ENCODE measurements around the gene ZNF397.

ZNF397 gene

DNA sequence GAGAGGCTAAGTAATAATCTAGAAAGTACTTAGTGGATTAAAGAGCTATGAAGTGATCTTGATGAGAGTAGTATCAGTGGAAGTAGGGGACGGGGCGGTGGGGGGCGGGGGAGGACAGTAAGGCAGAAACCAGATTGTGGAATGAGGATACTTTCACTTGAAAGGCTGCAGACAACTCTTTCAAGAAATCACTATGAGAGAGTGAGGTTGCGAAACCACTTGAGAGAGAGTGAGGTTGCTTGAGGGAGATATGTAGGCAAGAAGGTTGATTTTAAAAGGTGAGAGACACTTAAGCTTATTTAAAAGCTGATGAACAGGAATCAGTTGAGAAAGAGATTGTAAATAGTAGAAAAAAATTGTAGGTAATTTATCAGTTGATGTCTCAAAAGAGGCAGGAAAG is 3.8 kb downstream of the ZNF397 start:
- DNase-seq (ENCODE audit: low read depth, low spot score) = no peak
- H3K27ac ChIP-seq = no peak overlapping the region

GRCh38 chr18:35245719-35246317 is 5.0 kb downstream of the ZNF397 start:
- H3K27ac ChIP-seq = no peak overlapping the region

DNA sequence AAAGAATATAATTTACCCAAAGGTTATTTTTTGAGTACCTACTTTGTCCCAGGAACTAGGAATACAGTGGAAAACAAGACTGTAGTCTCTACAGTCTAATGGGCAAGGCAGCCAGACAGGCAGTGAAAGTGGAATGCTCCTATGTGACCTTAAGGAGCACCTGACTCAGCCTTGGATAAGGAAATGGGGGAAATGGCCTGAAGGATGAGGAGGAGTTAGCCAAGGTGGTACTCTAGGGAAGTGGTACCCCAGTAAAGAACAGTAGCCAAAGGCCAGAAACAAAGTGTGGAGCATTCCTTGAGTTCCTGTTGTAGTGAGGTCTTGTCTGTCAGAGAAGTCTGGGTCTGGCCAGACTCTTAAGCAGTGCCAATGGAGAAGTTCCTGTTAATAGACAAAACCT is 6.0 kb downstream of the ZNF397 start:
- no peak overlapping the region for H3K27ac ChIP-seq
- no peak for DNase-seq (ENCODE audit: low read depth, low spot score)

More at GRCh38 chr18:35245719-35246317, 5.0 kb downstream of the ZNF397 start:
- no peak for DNase-seq (ENCODE audit: low read depth, low spot score)

DNA sequence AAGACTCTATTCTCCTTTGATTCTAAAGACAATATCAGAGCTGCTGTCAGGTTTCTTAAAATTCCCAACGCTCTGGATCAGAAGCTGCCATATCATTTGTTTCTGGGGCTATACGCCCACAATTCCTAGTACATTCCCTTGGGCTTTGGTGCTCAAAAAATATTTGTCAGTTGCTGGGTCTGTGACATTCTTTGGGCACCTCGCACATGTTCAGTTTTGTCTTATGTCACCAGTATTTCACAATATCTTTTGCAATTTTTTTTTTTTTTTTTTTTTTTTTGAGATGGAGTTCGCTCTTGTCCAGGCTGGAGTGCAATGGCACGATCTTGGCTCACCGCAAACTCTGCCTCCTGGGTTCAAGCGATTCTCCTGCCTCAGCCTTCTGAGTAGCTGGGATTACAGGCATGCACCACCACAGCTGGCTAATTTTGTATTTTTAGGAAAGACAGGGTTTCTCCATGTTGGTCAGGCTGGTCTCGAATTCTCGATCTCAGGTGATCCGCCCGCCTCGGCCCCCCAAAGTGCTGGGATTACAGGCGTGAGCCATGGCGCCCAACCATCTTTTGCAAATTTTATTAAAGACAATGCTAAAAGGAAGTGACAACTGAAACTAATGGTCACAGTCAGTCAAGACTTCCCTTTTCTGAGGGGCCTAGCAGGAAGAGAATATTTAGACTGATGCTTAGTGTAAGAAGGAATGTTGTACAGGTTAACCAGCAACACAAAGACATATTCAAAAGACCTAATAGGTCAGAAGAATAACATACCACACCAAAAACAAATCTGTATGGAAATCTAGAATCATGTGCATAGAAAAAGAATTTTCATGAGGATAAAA is 6.8 kb downstream of the ZNF397 start:
- no peak overlapping the region for H3K27ac ChIP-seq
- no peak for DNase-seq (ENCODE audit: low read depth, low spot score)

- DNase-seq (ENCODE audit: low read depth, low spot score) = no peak
- H3K27ac ChIP-seq = no peak overlapping the region
These were observed 7.6 kb downstream of the ZNF397 start for GRCh38 chr18:35248429-35248828.

DNA sequence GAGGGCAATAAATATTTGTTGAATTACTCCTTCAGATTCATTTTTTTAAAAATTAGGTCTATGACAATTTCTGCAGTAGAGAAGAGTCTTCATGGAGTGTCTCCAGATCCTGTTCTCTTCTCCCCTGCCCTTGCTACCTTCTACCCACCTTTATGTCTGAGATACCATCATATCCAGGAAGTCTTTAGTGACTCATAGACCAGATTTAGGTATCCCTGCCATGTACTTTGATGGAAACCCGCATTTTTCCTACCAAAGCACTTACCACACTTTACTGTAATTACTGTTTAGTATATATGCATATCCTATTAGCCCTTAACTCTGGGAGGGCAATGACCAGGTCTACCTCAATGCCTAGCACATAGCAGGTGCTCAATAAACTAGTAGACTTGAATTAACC is 11.6 kb downstream of the ZNF397 start:
- no peak for DNase-seq (ENCODE audit: low read depth, low spot score)
- no peak overlapping the region for H3K27ac ChIP-seq

GRCh38 chr18:35253655-35254287 is 12.9 kb downstream of the ZNF397 start:
- H3K27ac ChIP-seq = no peak overlapping the region
- no peak for DNase-seq (ENCODE audit: low read depth, low spot score)

DNA sequence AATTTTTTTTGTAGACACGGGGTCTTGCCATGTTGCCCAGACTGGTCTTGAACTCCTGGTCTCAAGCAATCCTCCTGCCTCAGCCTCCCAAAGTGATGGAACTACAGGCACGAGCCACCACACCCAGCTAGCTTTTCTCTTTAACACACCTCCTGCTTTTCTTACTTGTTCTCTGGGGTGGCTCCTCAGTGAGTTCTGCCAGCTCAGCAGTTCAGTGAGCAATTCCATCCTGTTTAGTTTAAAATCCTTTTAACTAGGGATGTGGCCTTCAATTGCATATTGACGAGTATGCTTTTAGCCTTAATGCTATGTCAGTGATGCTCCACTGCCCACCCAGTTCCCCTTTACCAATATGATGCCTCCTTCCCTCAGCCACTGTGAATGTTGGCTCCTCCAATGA is 16.1 kb downstream of the ZNF397 start:
- DNase-seq (ENCODE audit: low read depth, low spot score) = no peak
- H3K27ac ChIP-seq = no peak overlapping the region

- DNase-seq (ENCODE audit: low read depth, low spot score) = no peak
- H3K27ac ChIP-seq = no peak overlapping the region
These were observed 23.6 kb downstream of the ZNF397 start for GRCh38 chr18:35264409-35264808.

DNA sequence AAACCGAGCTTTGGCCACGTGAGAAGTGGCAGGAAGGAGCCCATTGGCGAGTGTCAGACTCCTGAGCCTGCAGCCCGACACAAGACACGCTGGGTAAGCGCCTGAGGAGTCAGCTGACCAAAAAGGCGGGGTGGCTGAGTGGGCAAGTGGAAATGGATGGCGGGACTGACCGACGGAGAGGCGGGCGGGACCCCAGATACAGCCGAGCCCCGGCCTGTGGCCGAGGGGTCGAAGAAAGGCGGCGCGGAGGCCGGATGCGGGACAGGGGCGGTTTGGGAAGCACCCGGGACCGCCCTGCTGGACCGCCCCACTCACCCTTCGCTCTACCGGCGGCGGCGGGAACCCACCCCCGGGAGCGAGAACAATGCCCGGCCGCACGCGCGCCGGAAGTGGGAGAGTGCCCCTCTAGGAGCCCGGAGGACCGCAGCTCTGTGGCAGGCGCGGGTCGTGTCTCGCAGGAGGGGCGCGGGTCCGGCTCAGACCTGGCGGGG is 26.4 kb downstream of the ZNF397 start:
- no peak for DNase-seq (ENCODE audit: low read depth, low spot score)
- no peak overlapping the region for H3K27ac ChIP-seq

DNA sequence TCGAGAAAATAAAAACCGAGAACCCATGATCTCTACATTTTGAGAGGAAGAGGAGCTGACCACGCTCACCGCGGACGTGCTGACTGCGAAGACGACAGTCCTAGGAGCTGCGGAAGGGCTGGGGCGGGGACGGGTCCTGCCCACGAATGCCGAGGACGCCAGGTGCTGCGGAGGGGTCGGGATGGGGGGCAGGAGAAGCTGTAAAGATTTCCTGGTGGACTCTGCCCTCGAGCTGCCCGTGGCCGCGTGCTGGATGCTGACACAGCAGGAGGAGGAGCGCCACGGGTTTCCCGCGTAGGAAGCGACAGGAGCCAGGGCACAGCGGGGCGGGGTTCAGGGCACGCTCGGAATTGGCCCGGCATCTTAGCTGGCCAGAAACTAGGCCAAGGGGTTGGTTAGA is 27.0 kb downstream of the ZNF397 start:
- H3K27ac ChIP-seq = no peak overlapping the region
- DNase-seq (ENCODE audit: low read depth, low spot score) = no peak

DNA sequence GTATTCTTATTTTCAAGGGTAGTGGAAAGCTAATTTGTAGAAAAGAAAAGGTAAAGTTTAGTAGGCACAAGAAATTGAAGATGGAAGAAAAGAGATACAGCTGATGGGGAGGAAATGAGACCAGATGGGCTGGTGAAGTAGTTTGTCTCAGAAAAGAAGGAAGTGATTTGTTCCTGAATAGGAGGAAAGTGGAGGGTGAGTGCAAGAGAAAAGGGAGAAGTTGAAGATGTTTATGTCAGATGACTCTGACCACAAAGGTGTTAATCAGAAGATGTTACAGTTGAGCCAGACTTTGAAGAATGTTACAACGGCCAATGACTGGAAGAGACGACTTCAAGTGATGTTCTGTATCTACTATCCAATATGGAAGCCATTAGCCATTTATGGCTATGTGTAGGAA is 28.0 kb downstream of the ZNF397 start:
- H3K27ac ChIP-seq = no peak overlapping the region
- no peak for DNase-seq (ENCODE audit: low read depth, low spot score)

- DNase-seq (ENCODE audit: low read depth, low spot score) = no peak
- H3K27ac ChIP-seq = no peak overlapping the region
These were observed 30.8 kb downstream of the ZNF397 start for GRCh38 chr18:35271656-35272055.

GRCh38 chr18:35276267-35276666 is 35.4 kb downstream of the ZNF397 start:
- no peak overlapping the region for H3K27ac ChIP-seq
- no peak for DNase-seq (ENCODE audit: low read depth, low spot score)

DNA sequence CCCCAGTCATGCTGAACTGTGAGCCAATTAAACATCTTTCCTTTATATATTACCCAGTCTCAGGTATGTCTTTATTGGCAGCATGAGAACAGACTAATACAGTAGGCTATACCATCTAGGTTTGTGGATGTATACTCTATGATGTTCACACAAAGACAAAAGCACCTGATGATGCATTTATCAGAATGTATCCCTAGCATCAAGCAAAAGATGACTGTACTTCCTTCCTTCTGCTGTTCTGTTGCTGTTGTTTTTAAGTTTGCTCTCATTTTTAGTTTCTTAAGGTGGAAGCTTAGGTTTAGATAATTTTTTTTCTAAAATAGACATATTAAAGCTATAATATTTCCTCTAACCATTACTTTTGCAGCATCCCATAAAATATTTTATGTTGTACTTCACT is 36.8 kb downstream of the ZNF397 start:
- DNase-seq (ENCODE audit: low read depth, low spot score) = no peak
- no peak overlapping the region for H3K27ac ChIP-seq

DNA sequence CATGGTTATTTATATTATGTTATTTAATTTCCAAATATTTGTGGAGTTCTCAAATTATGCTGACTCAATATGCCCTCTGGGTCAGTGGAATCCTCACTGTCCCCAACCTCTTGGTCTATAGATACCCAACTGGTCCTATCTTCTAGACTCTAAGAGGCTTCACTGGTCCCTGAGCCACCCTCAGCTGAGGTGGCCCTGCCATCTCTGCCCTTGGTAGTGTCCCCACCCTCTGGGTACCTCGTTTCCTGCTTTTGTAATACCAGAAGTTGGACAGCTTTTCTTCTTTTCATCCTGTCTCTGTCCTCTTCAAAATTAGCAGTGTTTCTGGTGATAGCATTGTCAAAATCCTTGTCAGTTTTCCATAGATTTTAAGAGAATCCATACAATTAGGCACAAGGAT is 37.3 kb downstream of the ZNF397 start:
- no peak for DNase-seq (ENCODE audit: low read depth, low spot score)
- no peak overlapping the region for H3K27ac ChIP-seq

- H3K27ac ChIP-seq = no peak overlapping the region
- no peak for DNase-seq (ENCODE audit: low read depth, low spot score)
These were observed 38.1 kb downstream of the ZNF397 start for GRCh38 chr18:35278969-35279368.

- peak overlapping the region; percentile 49 for H3K27ac ChIP-seq
These were observed 41.5 kb downstream of the ZNF397 start for GRCh38 chr18:35282353-35282752.

DNA sequence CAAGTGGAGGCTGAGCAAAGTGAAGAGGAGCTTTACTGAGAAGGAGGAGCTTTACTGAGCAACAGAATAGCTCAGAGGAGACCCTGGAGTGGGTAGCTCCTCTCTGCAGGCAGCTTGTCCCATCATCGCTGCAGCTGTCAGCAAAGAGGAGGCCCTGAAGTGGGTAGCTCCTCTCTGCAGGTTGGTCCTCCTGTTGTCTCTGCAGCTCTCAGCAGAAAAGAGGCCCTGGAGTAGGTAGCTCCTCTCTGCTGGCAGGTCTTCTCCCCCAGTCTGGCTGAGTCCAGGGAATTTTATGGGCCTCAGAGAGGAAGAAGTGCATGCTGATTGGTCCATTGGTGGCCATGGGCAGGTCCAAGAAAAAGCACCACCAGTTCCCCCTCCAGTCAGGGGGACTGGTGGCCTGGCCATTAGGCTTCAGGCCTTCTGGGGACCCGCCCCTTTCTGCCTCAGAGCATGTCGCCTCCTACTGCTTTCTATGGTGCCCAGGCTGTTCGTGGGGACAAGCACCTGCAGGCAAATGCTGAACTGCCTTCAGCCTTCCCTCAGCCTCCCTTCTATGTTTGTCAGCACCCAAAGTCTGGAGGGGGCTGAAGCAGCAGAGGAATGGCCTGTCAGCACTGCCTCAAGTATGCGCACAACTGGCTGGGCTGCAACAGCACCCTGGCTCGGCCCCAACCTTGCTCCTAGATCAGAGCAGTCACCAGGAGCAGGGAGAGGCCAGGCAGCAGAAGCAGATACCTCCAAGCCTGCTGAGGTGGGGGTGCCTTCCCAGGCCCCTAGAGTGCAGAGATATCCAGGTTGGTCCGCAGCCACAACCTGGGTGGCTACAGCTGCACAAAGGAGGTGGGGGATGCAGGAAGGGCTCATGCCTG is 43.3 kb downstream of the ZNF397 start:
- DNase-seq (ENCODE audit: low read depth, low spot score) = no peak
- no peak overlapping the region for H3K27ac ChIP-seq

More at GRCh38 chr18:35282353-35282752, 41.5 kb downstream of the ZNF397 start:
- peak; percentile 52 for DNase-seq (ENCODE audit: low read depth, low spot score)

DNA sequence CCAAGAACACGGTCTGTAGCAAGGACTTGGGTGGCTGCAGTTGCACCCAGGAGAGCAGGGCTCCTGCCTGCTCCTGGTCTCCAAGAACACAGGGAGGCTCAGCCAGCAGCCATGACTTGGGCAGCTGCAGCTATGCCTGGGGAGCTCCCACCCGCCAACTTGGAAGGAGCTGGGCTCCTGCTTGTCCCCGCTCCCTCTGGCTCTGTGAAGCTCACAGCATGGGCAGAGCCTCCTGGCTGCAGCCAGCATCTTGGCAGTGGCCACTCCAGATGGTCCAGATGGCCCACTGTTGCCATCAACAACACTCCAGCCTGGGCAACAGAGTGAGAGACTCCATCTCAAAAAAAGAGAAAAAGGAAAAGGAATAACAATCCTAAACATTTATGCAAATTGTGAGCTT is 44.0 kb downstream of the ZNF397 start:
- no peak overlapping the region for H3K27ac ChIP-seq
- DNase-seq (ENCODE audit: low read depth, low spot score) = no peak
